IMR-90 (cell line): ENCODE measurements around the gene COPZ2. TPM values are rescaled to one million over a fixed set of nuclear protein-coding genes. Genes with fewer than 3 reads are reported as not detected.

Experiments
- ATAC-seq: fragments of 200-7000 bp; cut with Tn5 transposase; 2 replicates; pipeline ENCODE4 v1.9.1; 2020; ENCODE audit warnings: low read depth, mild to moderate bottlenecking, moderate library complexity
- BruUV-seq: library from RNA; stranded (reverse); fragments of 400-500 nt; replicated peaks from 2 replicates; lab custom pipeline; 2021; lab: Mats Ljungman, UMichigan
- CTCF ChIA-PET: fragments of 300-600 bp; formaldehyde crosslinking; extraction: SDS; loops from one replicate; lab custom pipeline; 2021; ENCODE audit warnings: antibody characterized with exemption; lab: Yijun Ruan, JAX
- POLR2A ChIA-PET: fragments of 300-600 bp; sonication (Branson Sonifier 250); formaldehyde crosslinking; loops from one replicate; lab custom pipeline; 2022; ENCODE audit warnings: antibody characterized with exemption; ENCODE audit not compliant: unreplicated experiment; lab: Charles Lee
- DNase-seq: peaks from one replicate; pipeline ENCODE4 v3.0.0; 2013
- H2AFZ ChIP-seq: replicated peaks from 2 replicates; pipeline ENCODE3; 2013; ENCODE audit warnings: low read length, mild to moderate bottlenecking; ENCODE audit not compliant: poor library complexity
- H2AK5ac ChIP-seq: 2 replicates; pipeline ENCODE4 v1.6.1; 2013; ENCODE audit warnings: low read depth, low read length, inconsistent platforms
- H2AK9ac ChIP-seq: replicated peaks from 2 replicates; pipeline ENCODE3; 2013; ENCODE audit warnings: mild to moderate bottlenecking, low read depth, low read length, moderate library complexity; ENCODE audit not compliant: poor library complexity
- H2BK120ac ChIP-seq: 2 replicates; pipeline ENCODE4 v1.6.1; 2013; ENCODE audit warnings: low read depth, low read length, inconsistent platforms
- H2BK15ac ChIP-seq: 3 replicates; pipeline ENCODE4 v1.6.1; 2013; ENCODE audit warnings: low read depth, low read length, inconsistent platforms
- H2BK20ac ChIP-seq: 2 replicates; pipeline ENCODE4 v1.6.1; 2013; ENCODE audit warnings: low read depth, mild to moderate bottlenecking, inconsistent platforms, low read length, moderate library complexity
- H2BK5ac ChIP-seq: 2 replicates; pipeline ENCODE4 v1.6.1; 2013; ENCODE audit warnings: mild to moderate bottlenecking, low read depth, low read length, inconsistent platforms; ENCODE audit not compliant: poor library complexity, severe bottlenecking
- H3K14ac ChIP-seq: replicated peaks from 2 replicates; pipeline ENCODE4 v1.6.1; 2013; ENCODE audit warnings: low read depth, low read length, inconsistent platforms
- H3K18ac ChIP-seq: 2 replicates; pipeline ENCODE4 v1.6.1; 2013; ENCODE audit warnings: low read depth, low read length, control low read depth
- H3K23ac ChIP-seq: 2 replicates; pipeline ENCODE4 v1.6.1; 2013; ENCODE audit warnings: low read depth, low read length, inconsistent platforms
- H3K27ac ChIP-seq: 2 replicates; pipeline ENCODE4 v1.5.1; 2013; ENCODE audit warnings: mild to moderate bottlenecking, control low read depth, low read length; ENCODE audit not compliant: insufficient read depth
- H3K27me3 ChIP-seq: 2 replicates; pipeline ENCODE4 v1.6.1; 2013; ENCODE audit warnings: low read length; ENCODE audit not compliant: control insufficient read depth, insufficient read depth
- H3K36me3 ChIP-seq: 2 replicates; pipeline ENCODE4 v1.6.1; 2013; ENCODE audit warnings: low read length, mixed read lengths; ENCODE audit not compliant: control insufficient read depth, insufficient read depth
- H3K4ac ChIP-seq: 2 replicates; pipeline ENCODE4 v1.6.1; 2013; ENCODE audit warnings: low read depth, low read length, inconsistent platforms
- H3K4me1 ChIP-seq: 2 replicates; pipeline ENCODE4 v1.6.1; 2013; ENCODE audit warnings: low read length, mixed read lengths; ENCODE audit not compliant: control insufficient read depth, insufficient read depth
- H3K4me2 ChIP-seq: 2 replicates; pipeline ENCODE4 v1.6.1; 2013; ENCODE audit warnings: low read depth, mild to moderate bottlenecking, control low read depth, low read length, moderate library complexity
- H3K4me3 ChIP-seq: 2 replicates; pipeline ENCODE4 v1.5.1; 2013; ENCODE audit warnings: low read depth, mild to moderate bottlenecking, control low read depth, low read length, moderate library complexity; ENCODE audit not compliant: insufficient read depth
- H3K56ac ChIP-seq: 2 replicates; pipeline ENCODE4 v1.6.1; 2013; ENCODE audit warnings: low read length, inconsistent platforms; ENCODE audit not compliant: insufficient read depth; ENCODE audit errors: extremely low read depth
- H3K79me1 ChIP-seq, 2 experiments: 2 replicates each; pipeline ENCODE4 v1.6.1; 2013; ENCODE audit warnings: low read length in 2 of 2, inconsistent platforms in 1 of 2, low read depth in 1 of 2
- H3K9ac ChIP-seq: 2 replicates; pipeline ENCODE4 v1.6.1; 2013; ENCODE audit warnings: low read depth, low read length, control low read depth
- H3K9me1 ChIP-seq: 2 replicates; pipeline ENCODE4 v1.6.1; 2013; ENCODE audit warnings: low read length, inconsistent platforms; ENCODE audit not compliant: insufficient read depth
- H3K9me3 ChIP-seq: 2 replicates; pipeline ENCODE4 v1.6.1; 2013; ENCODE audit warnings: low read length; ENCODE audit not compliant: control insufficient read depth, insufficient read depth
- H4K20me1 ChIP-seq: 2 replicates; pipeline ENCODE4 v1.6.1; 2013; ENCODE audit warnings: low read length, inconsistent platforms; ENCODE audit not compliant: insufficient read depth
- H4K5ac ChIP-seq: 2 replicates; pipeline ENCODE4 v1.6.1; 2013; ENCODE audit warnings: mild to moderate bottlenecking, low read depth, low read length, control low read depth
- H4K8ac ChIP-seq, 2 experiments: 2 replicates each; pipeline ENCODE4 v1.6.1; 2013; ENCODE audit warnings: low read depth in 2 of 2, low read length in 2 of 2, control low read depth in 1 of 2, inconsistent platforms in 1 of 2
- H4K91ac ChIP-seq: 2 replicates; pipeline ENCODE4 v1.6.1; 2013; ENCODE audit warnings: low read depth, low read length, inconsistent platforms; ENCODE audit not compliant: insufficient read depth
- FOS ChIP-seq: fragments of 150-350 bp; IDR thresholded peaks from 2 replicates; pipeline ENCODE4 v1.6.1; 2016; ENCODE audit warnings: low read depth, low read length
- MXI1 ChIP-seq: IDR thresholded peaks from 2 replicates; pipeline ENCODE4 v1.6.1; 2012; ENCODE audit warnings: low read depth, mild to moderate bottlenecking, low read length, moderate library complexity, borderline replicate concordance
- RCOR1 ChIP-seq: IDR thresholded peaks from 2 replicates; pipeline ENCODE4 v1.6.1; 2012; ENCODE audit warnings: mild to moderate bottlenecking, low read length, improper control_type of control experiment; ENCODE audit not compliant: insufficient replicate concordance
- SMC3 ChIP-seq: fragments of 150-350 bp; IDR thresholded peaks from 2 replicates; pipeline ENCODE4 v1.6.1; 2016; ENCODE audit warnings: low read depth, mild to moderate bottlenecking, antibody characterized with exemption, low read length, moderate library complexity
- WGBS, 2 experiments: methylation state at CpG; one replicate each; pipeline versions ENCODE4 v1.1.5 to v1.1.7; 2013; ENCODE audit warnings: missing lambda C conversion rate in 2 of 2; ENCODE audit not compliant: insufficient read length in 1 of 2; ENCODE audit errors: extremely low coverage in 2 of 2; 5-methylcytosine and 5-hydroxymethylcytosine counted together
- dilution Hi-C: fragments of 300-500 bp; cut with HindIII; formaldehyde crosslinking; loops from one replicate; pipeline ENCODE4 v1.14.3; 2018; ENCODE audit warnings: low sequenced_read_pairs; ENCODE audit not compliant: unreplicated experiment
- in situ Hi-C: fragments of 300-500 bp; cut with MboI; formaldehyde crosslinking; loops from 3 replicates; pipeline ENCODE4 v1.14.3; 2019; ENCODE audit warnings: low sequenced_read_pairs, inconsistent platforms, mixed read lengths
- intact Hi-C: fragments of 100-400 bp; cut with micrococcal nuclease; formaldehyde crosslinking; loops from 2 replicates; pipeline ENCODE4 v1.10.0; 2022
- polyA plus RNA-seq, 3 experiments: library from polyadenylated mRNA; depleted of rRNA; stranded (reverse); fragments of >200 nt; gene quantifications; 2 replicates each; pipeline ENCODE4 v1.2.3, GENCODE V29; 2012; ENCODE audit warnings: low replicate concordance in 1 of 3
- total RNA-seq: library from RNA; depleted of rRNA; stranded (reverse); fragments of >200 nt; gene quantifications from 2 replicates; pipeline ENCODE4 v1.2.3, GENCODE V29; 2012
- TF ChIP-seq, protein P1 (sequence below): fragments of 150-350 bp; IDR thresholded peaks from 2 replicates; pipeline ENCODE4 v1.6.1; 2017; ENCODE audit warnings: mild to moderate bottlenecking, antibody characterized with exemption, low read length, low read depth
- TF ChIP-seq, protein P2 (sequence below): conservative IDR thresholded peaks from 2 replicates; pipeline ENCODE4 v1.5.1; 2012; ENCODE audit warnings: mild to moderate bottlenecking, low read depth, low read length, improper control_type of control experiment
- TF ChIP-seq, protein P3 (sequence below): fragments of 150-350 bp; IDR thresholded peaks from 2 replicates; pipeline ENCODE4 v1.6.1; 2016; ENCODE audit warnings: low read depth, mild to moderate bottlenecking, low read length, moderate library complexity, borderline replicate concordance

Gene COPZ2
- total and polyA plus RNA-seq, 2 of the 4 experiments (the other 2 are of a cell fraction): 41.0 to 86.1 TPM

DNA sequence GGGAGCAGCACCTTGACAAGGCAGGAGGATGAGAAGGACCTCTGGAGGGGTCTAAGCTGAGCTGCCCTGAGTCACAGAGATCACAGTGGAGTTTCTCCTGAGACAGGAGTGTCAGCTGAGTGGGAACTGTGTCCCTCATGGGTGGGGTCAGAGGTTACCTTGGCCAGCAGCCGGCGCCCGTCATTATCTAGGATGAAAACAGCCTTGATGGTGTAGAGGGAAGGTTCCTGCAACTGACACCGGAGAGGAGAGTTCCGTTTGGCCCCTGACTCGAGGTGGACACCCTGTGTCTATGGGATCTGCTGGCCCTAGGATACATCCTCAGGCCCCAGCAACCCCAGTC lies 933 bp downstream of the COPZ2 start:
- intact Hi-C loops (loop anchor here (1.0 to 2.0 kb wide), 2 partner anchors 14 to 38 kb away; no protein-coding TSS in a partner anchor), dilution Hi-C loops (no loop called here), in situ Hi-C loops (no loop called here)
- peak overlapping the region; percentile 65 for H3K4me3 ChIP-seq
- H3K9me3 ChIP-seq: no peaks in the 10 kb centered on the region
- ChIA-PET CTCF (interaction anchor here (0.9 to 1.7 kb wide), 3 partner anchors 9 to 32 kb away, joined by 3 to 12 read pairs (median 4); no protein-coding TSS in a partner anchor), POLR2A (no interaction called here)
- H4K8ac ChIP-seq: peak overlapping the region; percentile 90 to 94; a peak in 3 of 4 replicates
- no peak overlapping the region; the same call in 1 of the 2 replicates for H3K18ac ChIP-seq
- peak overlapping the region; percentile 37 for H4K91ac ChIP-seq
- ATAC-seq (no peak), DNase-seq (no peak)
- no peaks in the 10 kb centered on the region for H3K27me3 ChIP-seq
- peak overlapping the region; percentile 37 for H4K5ac ChIP-seq
- no peaks in the 10 kb centered on the region for H4K20me1 ChIP-seq
- peak overlapping the region; percentile 66; the same call in 1 of the 2 replicates for H3K27ac ChIP-seq
- TF ChIP-seq, protein P1, sequence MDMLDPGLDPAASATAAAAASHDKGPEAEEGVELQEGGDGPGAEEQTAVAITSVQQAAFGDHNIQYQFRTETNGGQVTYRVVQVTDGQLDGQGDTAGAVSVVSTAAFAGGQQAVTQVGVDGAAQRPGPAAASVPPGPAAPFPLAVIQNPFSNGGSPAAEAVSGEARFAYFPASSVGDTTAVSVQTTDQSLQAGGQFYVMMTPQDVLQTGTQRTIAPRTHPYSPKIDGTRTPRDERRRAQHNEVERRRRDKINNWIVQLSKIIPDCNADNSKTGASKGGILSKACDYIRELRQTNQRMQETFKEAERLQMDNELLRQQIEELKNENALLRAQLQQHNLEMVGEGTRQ: no peak
- no peak for TF ChIP-seq FOS
- TF ChIP-seq MXI1: no peak
- no peak for TF ChIP-seq SMC3
- TF ChIP-seq, protein P2, sequence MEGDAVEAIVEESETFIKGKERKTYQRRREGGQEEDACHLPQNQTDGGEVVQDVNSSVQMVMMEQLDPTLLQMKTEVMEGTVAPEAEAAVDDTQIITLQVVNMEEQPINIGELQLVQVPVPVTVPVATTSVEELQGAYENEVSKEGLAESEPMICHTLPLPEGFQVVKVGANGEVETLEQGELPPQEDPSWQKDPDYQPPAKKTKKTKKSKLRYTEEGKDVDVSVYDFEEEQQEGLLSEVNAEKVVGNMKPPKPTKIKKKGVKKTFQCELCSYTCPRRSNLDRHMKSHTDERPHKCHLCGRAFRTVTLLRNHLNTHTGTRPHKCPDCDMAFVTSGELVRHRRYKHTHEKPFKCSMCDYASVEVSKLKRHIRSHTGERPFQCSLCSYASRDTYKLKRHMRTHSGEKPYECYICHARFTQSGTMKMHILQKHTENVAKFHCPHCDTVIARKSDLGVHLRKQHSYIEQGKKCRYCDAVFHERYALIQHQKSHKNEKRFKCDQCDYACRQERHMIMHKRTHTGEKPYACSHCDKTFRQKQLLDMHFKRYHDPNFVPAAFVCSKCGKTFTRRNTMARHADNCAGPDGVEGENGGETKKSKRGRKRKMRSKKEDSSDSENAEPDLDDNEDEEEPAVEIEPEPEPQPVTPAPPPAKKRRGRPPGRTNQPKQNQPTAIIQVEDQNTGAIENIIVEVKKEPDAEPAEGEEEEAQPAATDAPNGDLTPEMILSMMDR: no peak
- no peak for TF ChIP-seq RCOR1
- TF ChIP-seq, protein P3, sequence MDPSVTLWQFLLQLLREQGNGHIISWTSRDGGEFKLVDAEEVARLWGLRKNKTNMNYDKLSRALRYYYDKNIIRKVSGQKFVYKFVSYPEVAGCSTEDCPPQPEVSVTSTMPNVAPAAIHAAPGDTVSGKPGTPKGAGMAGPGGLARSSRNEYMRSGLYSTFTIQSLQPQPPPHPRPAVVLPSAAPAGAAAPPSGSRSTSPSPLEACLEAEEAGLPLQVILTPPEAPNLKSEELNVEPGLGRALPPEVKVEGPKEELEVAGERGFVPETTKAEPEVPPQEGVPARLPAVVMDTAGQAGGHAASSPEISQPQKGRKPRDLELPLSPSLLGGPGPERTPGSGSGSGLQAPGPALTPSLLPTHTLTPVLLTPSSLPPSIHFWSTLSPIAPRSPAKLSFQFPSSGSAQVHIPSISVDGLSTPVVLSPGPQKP: no peak
- H2BK120ac ChIP-seq: peak overlapping the region; percentile 16; the same call in 1 of the 2 replicates
- peak overlapping the region; percentile 99 for H3K14ac ChIP-seq
- BruUV-seq: no TSS peak
- H2BK5ac ChIP-seq: no peak overlapping the region
- peak overlapping the region; percentile 90 for H2AK5ac ChIP-seq
- no peak overlapping the region; the same call in 2 of the 3 replicates for H2BK15ac ChIP-seq
- H3K9ac ChIP-seq: peak overlapping the region; percentile 79
- H2AK9ac ChIP-seq: peak overlapping the region; percentile 94
- H3K56ac ChIP-seq: peak overlapping the region; percentile 61; the same call in 1 of the 2 replicates
- peak overlapping the region; percentile 96 for H3K4ac ChIP-seq
- H3K4me2 ChIP-seq: peak overlapping the region; percentile 85
- peaks cover 5 to 18% of the 10 kb centered on the region in 2 experiments for H3K79me1 ChIP-seq
- peak overlapping the region; percentile 97 for H2AFZ ChIP-seq
- WGBS, 2 experiments: no CpG with 5 or more reads among the region's 6 CpGs
- H3K36me3 ChIP-seq: peaks cover 10% of the 10 kb centered on the region
- H3K9me1 ChIP-seq: peaks cover 13% of the 10 kb centered on the region
- H3K4me1 ChIP-seq: peaks cover 10% of the 10 kb centered on the region
- peak overlapping the region; percentile 95 for H3K23ac ChIP-seq
- H2BK20ac ChIP-seq: peak overlapping the region; percentile 25; the same call in 1 of the 2 replicates
